Measurements from ENCODE around the gene IL4I1.

Gene IL4I1

GRCh38 chr19:49924004-49924880, 27.6 kb upstream of the IL4I1 start:
- Histone ChIP-seq H3K23ac (ENCODE audit: low read depth, low read length, poor library complexity) (no peak overlapping the region), H3K18ac (ENCODE audit: low read length) (no peak overlapping the region), H2BK12ac (ENCODE audit: low read length) (no peak overlapping the region), H3K4me1 (ENCODE audit: control insufficient read depth in 2 of 2, insufficient read depth in 1 of 2, low read depth in 1 of 2, low read length in 2 of 2) (peaks cover 7 to 17% of the 10 kb centered on the region in 2 donors), H3K79me1 (ENCODE audit: low read depth, low read length) (peaks cover 34% of the 10 kb centered on the region), H3K4me3 (ENCODE audit: low read length in 2 of 2) (no peak overlapping the region), H4K91ac (ENCODE audit: low read depth, low read length, poor library complexity) (no peak overlapping the region), H2BK15ac (ENCODE audit: low read length) (no peak overlapping the region), H2BK5ac (ENCODE audit: low read length) (no peak overlapping the region), H2AFZ (ENCODE audit: low read length) (no peak overlapping the region), H3K27ac (replicated peaks; ENCODE audit: low read length) (no peak overlapping the region), H3K27me3 (ENCODE audit: control insufficient read depth in 3 of 3, insufficient read depth in 3 of 3, low read depth in 1 of 3, low read length in 3 of 3) (no peaks in the 10 kb centered on the region), H3K4ac (ENCODE audit: low read length) (no peak overlapping the region), H2BK120ac (ENCODE audit: low read depth, low read length) (no peak overlapping the region), H3K14ac (ENCODE audit: low read length) (no peak overlapping the region), H3K36me3 (replicated peaks in 1 of 2; ENCODE audit: control insufficient read depth in 2 of 2, insufficient read depth in 2 of 2, low read length in 2 of 2) (peaks cover 43 to 84% of the 10 kb centered on the region in 2 donors), H4K8ac (ENCODE audit: low read depth, low read length) (no peak overlapping the region), H3K9ac (ENCODE audit: low read depth, low read length, poor library complexity) (peak overlapping the region; percentile 74), H3K4me2 (ENCODE audit: insufficient read depth, low read length, poor library complexity, severe bottlenecking) (no peak overlapping the region), H3K9me3 (replicated peaks in 1 of 2; ENCODE audit: control insufficient read depth in 2 of 2, insufficient read depth in 1 of 2, low read depth in 1 of 2, low read length in 2 of 2) (no peaks in the 10 kb centered on the region), H2AK5ac (ENCODE audit: low read depth, low read length) (no peak overlapping the region)
- no peak for DNase-seq (ENCODE audit: low spot score)
- WGBS, 2 donors (ENCODE audit: extremely low coverage in 2 of 2, insufficient read length in 2 of 2, insufficient replicate concordance in 1 of 2) = no CpG with 5 or more reads among the region's 25 CpGs

DNA sequence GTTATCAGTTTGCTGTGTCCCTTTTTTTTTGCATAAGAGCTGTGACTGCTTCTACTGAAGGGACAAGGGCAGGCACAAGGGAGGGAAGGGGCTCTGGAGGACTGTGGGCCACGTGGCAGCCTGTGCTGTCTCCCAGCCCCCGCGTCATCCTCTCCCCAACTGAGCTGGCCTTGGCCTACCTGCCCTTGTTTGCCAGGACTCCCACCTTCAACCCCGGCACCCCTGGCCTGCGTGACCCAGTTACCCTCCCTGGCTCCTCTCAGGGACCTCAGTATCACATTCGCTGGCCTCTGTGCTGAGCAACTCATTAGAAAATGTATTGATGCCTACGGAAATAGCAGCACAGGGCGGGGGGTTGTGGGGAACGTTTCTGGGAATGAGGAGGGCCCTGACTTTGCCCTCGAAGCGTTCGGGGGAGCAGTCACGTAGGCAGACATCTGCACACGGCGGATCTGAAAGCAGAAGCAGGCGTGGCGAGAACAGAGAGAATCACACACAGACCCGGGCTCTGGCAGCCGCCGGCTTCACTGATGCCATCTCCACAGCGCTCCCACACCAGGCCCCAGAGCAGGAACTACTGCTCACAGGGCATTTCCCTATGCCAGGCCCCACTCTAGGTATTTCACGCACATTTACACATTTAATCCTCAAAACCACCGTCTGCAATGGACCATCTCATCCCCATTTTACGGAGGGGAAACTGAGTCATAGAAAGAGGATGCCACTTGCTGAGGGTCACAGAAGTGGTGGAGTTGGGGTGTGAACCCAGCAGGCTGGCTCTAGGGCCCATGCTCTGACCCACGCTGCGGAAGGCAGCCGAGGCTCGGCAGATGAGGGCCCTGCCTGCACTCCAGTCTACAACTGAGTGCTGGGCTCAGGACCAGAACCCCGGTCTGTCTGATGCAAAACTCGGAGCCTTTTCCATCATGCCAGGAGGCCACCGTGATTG, 26.6 kb upstream of the IL4I1 start:
- Histone ChIP-seq H3K9me3 (replicated peaks in 1 of 2; ENCODE audit: control insufficient read depth in 2 of 2, insufficient read depth in 1 of 2, low read depth in 1 of 2, low read length in 2 of 2) (no peaks in the 10 kb centered on the region), H2BK15ac (ENCODE audit: low read length) (no peak overlapping the region), H3K14ac (ENCODE audit: low read length) (no peak overlapping the region), H3K36me3 (replicated peaks in 1 of 2; ENCODE audit: control insufficient read depth in 2 of 2, insufficient read depth in 2 of 2, low read length in 2 of 2) (peaks cover 46 to 91% of the 10 kb centered on the region in 2 donors), H3K4ac (ENCODE audit: low read length) (no peak overlapping the region), H3K4me3 (ENCODE audit: low read length in 2 of 2) (no peak overlapping the region), H3K27ac (replicated peaks; ENCODE audit: low read length) (no peak overlapping the region), H3K4me2 (ENCODE audit: insufficient read depth, low read length, poor library complexity, severe bottlenecking) (no peak overlapping the region), H4K8ac (ENCODE audit: low read depth, low read length) (no peak overlapping the region), H3K27me3 (ENCODE audit: control insufficient read depth in 3 of 3, insufficient read depth in 3 of 3, low read depth in 1 of 3, low read length in 3 of 3) (no peaks in the 10 kb centered on the region), H2AK5ac (ENCODE audit: low read depth, low read length) (no peak overlapping the region), H3K9ac (ENCODE audit: low read depth, low read length, poor library complexity) (peak overlapping the region; percentile 51), H2AFZ (ENCODE audit: low read length) (no peak overlapping the region), H2BK120ac (ENCODE audit: low read depth, low read length) (no peak overlapping the region), H3K18ac (ENCODE audit: low read length) (no peak overlapping the region), H2BK12ac (ENCODE audit: low read length) (no peak overlapping the region), H3K23ac (ENCODE audit: low read depth, low read length, poor library complexity) (peak overlapping the region; percentile 75), H3K4me1 (ENCODE audit: control insufficient read depth in 2 of 2, insufficient read depth in 1 of 2, low read depth in 1 of 2, low read length in 2 of 2) (peaks cover 7 to 17% of the 10 kb centered on the region in 2 donors), H2BK5ac (ENCODE audit: low read length) (no peak overlapping the region), H3K79me1 (ENCODE audit: low read depth, low read length) (peaks cover 33% of the 10 kb centered on the region), H4K91ac (ENCODE audit: low read depth, low read length, poor library complexity) (no peak overlapping the region)
- DNase-seq (ENCODE audit: low spot score) = no peak
- no CpG with 5 or more reads among the region's 31 CpGs for WGBS, 2 donors (ENCODE audit: extremely low coverage in 2 of 2, insufficient read length in 2 of 2, insufficient replicate concordance in 1 of 2)

- no peak overlapping the region for H4K91ac ChIP-seq (ENCODE audit: low read depth, low read length, poor library complexity)
- no peak overlapping the region for H3K14ac ChIP-seq (ENCODE audit: low read length)
- DNase-seq (ENCODE audit: low spot score) = no peak
- H3K23ac ChIP-seq (ENCODE audit: low read depth, low read length, poor library complexity) = no peak overlapping the region
- H3K79me1 ChIP-seq (ENCODE audit: low read depth, low read length) = peaks cover 36% of the 10 kb centered on the region
- H2BK5ac ChIP-seq (ENCODE audit: low read length) = peak overlapping the region; percentile 56
- no peak overlapping the region for H3K4me3 ChIP-seq (ENCODE audit: low read length in 2 of 2)
- no peak overlapping the region for H3K4me2 ChIP-seq (ENCODE audit: insufficient read depth, low read length, poor library complexity, severe bottlenecking)
- peaks cover 42 to 94% of the 10 kb centered on the region in 2 donors for H3K36me3 ChIP-seq (replicated peaks in 1 of 2; ENCODE audit: control insufficient read depth in 2 of 2, insufficient read depth in 2 of 2, low read length in 2 of 2)
- H2BK120ac ChIP-seq (ENCODE audit: low read depth, low read length) = no peak overlapping the region
- H3K4me1 ChIP-seq (ENCODE audit: control insufficient read depth in 2 of 2, insufficient read depth in 1 of 2, low read depth in 1 of 2, low read length in 2 of 2) = peaks cover 0 to 12% of the 10 kb centered on the region in 2 donors
- no peak overlapping the region for H3K9ac ChIP-seq (ENCODE audit: low read depth, low read length, poor library complexity)
- no peak overlapping the region for H2AFZ ChIP-seq (ENCODE audit: low read length)
- no peak overlapping the region for H2BK15ac ChIP-seq (ENCODE audit: low read length)
- H2BK12ac ChIP-seq (ENCODE audit: low read length) = no peak overlapping the region
- no peaks in the 10 kb centered on the region for H3K27me3 ChIP-seq (ENCODE audit: control insufficient read depth in 3 of 3, insufficient read depth in 3 of 3, low read depth in 1 of 3, low read length in 3 of 3)
- H2AK5ac ChIP-seq (ENCODE audit: low read depth, low read length) = no peak overlapping the region
- H4K8ac ChIP-seq (ENCODE audit: low read depth, low read length) = no peak overlapping the region
- no CpG with 5 or more reads among the region's 22 CpGs for WGBS, 2 donors (ENCODE audit: extremely low coverage in 2 of 2, insufficient read length in 2 of 2, insufficient replicate concordance in 1 of 2)
- no peak overlapping the region for H3K27ac ChIP-seq (replicated peaks; ENCODE audit: low read length)
- no peak overlapping the region for H3K4ac ChIP-seq (ENCODE audit: low read length)
- H3K18ac ChIP-seq (ENCODE audit: low read length) = no peak overlapping the region
- no peaks in the 10 kb centered on the region for H3K9me3 ChIP-seq (replicated peaks in 1 of 2; ENCODE audit: control insufficient read depth in 2 of 2, insufficient read depth in 1 of 2, low read depth in 1 of 2, low read length in 2 of 2)
Measured at GRCh38 chr19:49921871-49922795, 25.4 kb upstream of the IL4I1 start.
